ENCODE measurements around the gene LGI1. TPM values are rescaled to one million over a fixed set of nuclear protein-coding genes. Genes with fewer than 3 reads are reported as not detected.

LGI1 gene
- total RNA-seq, 1 experiment from 2014 or later = not detected

DNA sequence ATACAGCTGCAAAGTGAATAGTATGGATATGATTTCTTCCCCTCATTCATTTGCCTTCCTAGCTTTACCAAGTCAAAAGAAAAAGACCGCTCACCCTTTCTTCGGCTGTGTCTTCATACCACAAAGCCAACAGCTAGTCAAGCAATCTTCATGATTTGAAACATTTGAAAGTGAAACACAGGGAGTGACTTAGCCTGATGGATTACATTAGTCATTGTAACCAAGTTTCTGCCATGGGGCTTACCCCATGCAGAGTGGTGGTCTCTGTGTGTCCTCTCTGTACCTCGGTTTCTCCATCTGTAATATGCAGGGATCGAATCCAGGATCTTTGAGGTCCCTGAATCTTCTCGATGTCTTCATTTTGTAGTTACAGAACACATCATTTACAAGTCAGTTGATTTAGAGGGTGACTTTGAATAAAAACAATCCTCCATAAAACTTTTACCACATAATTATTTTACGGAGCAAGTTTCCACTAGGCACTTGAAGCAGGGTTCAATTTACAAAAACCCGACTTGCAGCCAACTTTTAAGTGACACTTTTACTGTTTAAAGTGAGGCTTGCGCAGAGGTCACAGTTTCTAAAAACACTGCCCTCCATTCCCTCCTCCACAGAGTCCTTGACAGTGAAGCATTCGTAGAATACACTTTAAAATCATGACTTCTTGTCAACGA is 2.2 kb upstream of the LGI1 start:
- intact Hi-C loops (cut with micrococcal nuclease; ENCODE audit: unreplicated experiment) = no loop called here
- ATAC-seq (no peak), DNase-seq (ENCODE audit: low read depth, low spot score) (no peak)
- no TSS peak for BruUV-seq (replicated peaks)
- TF ChIP-seq CTCF (IDR thresholded peaks at IDR 0.05) (no peak), POLR2AphosphoS5 (IDR thresholded peaks at IDR 0.05; ENCODE audit: low read depth, low read length) (no peak), TCF7L2 (IDR thresholded peaks at IDR 0.05; ENCODE audit: low read depth, low read length) (no peak), SIN3A (IDR thresholded peaks at IDR 0.05; ENCODE audit: borderline replicate concordance, insufficient read depth, low read depth, low read length) (no peak)
- TF ChIP-seq, protein P1, sequence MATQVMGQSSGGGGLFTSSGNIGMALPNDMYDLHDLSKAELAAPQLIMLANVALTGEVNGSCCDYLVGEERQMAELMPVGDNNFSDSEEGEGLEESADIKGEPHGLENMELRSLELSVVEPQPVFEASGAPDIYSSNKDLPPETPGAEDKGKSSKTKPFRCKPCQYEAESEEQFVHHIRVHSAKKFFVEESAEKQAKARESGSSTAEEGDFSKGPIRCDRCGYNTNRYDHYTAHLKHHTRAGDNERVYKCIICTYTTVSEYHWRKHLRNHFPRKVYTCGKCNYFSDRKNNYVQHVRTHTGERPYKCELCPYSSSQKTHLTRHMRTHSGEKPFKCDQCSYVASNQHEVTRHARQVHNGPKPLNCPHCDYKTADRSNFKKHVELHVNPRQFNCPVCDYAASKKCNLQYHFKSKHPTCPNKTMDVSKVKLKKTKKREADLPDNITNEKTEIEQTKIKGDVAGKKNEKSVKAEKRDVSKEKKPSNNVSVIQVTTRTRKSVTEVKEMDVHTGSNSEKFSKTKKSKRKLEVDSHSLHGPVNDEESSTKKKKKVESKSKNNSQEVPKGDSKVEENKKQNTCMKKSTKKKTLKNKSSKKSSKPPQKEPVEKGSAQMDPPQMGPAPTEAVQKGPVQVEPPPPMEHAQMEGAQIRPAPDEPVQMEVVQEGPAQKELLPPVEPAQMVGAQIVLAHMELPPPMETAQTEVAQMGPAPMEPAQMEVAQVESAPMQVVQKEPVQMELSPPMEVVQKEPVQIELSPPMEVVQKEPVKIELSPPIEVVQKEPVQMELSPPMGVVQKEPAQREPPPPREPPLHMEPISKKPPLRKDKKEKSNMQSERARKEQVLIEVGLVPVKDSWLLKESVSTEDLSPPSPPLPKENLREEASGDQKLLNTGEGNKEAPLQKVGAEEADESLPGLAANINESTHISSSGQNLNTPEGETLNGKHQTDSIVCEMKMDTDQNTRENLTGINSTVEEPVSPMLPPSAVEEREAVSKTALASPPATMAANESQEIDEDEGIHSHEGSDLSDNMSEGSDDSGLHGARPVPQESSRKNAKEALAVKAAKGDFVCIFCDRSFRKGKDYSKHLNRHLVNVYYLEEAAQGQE (IDR thresholded peaks at IDR 0.05; ENCODE audit: insufficient read depth in 1 of 2, low read depth in 2 of 2, low read length in 1 of 2) = no peak
- ChIA-PET CTCF (interaction anchor here (0.5 kb wide), 1 partner anchor 564 kb away, joined by 4 read pairs; no protein-coding TSS in a partner anchor), POLR2A (no interaction called here)
- in situ Hi-C loops (cut with HindIII; ENCODE audit: low pct_unique_long_range_greater_than_20kb, low sequenced_read_pairs) = no loop called here
- Histone ChIP-seq H3K9me3 (ENCODE audit: control insufficient read depth, insufficient read depth, low read depth, low read length) (no peaks in the 10 kb centered on the region), H3K27me3 (ENCODE audit: control insufficient read depth, insufficient read depth, low read length) (no peaks in the 10 kb centered on the region; the same call in 1 of the 2 replicates), H3K36me3 (ENCODE audit: control insufficient read depth, insufficient read depth, low read length) (no peaks in the 10 kb centered on the region), H3K4me3 (ENCODE audit: low read depth in 2 of 2, low read length in 2 of 2) (no peak overlapping the region), H3K4me1 (ENCODE audit: control insufficient read depth, insufficient read depth, low read length) (no peaks in the 10 kb centered on the region), H3K27ac (ENCODE audit: low read length) (no peak overlapping the region)

- Histone ChIP-seq H3K27ac (ENCODE audit: low read length) (no peak overlapping the region), H3K36me3 (ENCODE audit: control insufficient read depth, insufficient read depth, low read length) (no peaks in the 10 kb centered on the region), H3K9me3 (ENCODE audit: control insufficient read depth, insufficient read depth, low read depth, low read length) (no peaks in the 10 kb centered on the region), H3K27me3 (ENCODE audit: control insufficient read depth, insufficient read depth, low read length) (no peaks in the 10 kb centered on the region; the same call in 1 of the 2 replicates), H3K4me3 (ENCODE audit: low read depth in 2 of 2, low read length in 2 of 2) (no peak overlapping the region), H3K4me1 (ENCODE audit: control insufficient read depth, insufficient read depth, low read length) (no peaks in the 10 kb centered on the region)
- POLR2A ChIA-PET = no interaction called here
- in situ Hi-C loops (cut with HindIII; ENCODE audit: low pct_unique_long_range_greater_than_20kb, low sequenced_read_pairs) (no loop called here), intact Hi-C loops (cut with micrococcal nuclease; ENCODE audit: unreplicated experiment) (no loop called here)
- CTCF ChIA-PET = no interaction called here
- no TSS peak for BruUV-seq (replicated peaks)
- DNase-seq (ENCODE audit: low read depth, low spot score) (no peak), ATAC-seq (no peak)
- TF ChIP-seq POLR2AphosphoS5 (IDR thresholded peaks at IDR 0.05; ENCODE audit: low read depth, low read length) = no peak
- no peak for TF ChIP-seq SIN3A (IDR thresholded peaks at IDR 0.05; ENCODE audit: borderline replicate concordance, insufficient read depth, low read depth, low read length)
- no peak for TF ChIP-seq TCF7L2 (IDR thresholded peaks at IDR 0.05; ENCODE audit: low read depth, low read length)
Measured at GRCh38 chr10:93756118-93756517, 1.6 kb upstream of the LGI1 start.

DNA sequence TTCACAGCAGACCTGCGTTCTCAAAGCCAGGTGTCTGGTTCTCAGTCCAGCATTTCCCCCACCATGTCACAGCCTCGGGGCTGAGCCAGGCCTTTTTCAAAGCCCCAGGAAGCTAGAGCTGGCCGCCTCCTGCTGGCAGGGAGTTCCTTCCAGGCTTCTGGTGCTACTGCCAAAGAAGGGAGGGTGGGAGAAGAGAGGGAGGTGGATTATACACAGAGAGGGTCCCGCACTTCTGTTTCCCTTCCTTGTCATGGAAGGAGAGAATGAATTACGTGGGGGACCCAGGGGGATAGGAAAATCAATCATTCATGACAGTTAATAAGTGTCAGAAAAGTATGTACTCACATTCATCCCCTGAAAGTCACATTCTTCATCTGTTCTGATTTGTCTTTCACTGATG is 600 bp upstream of the LGI1 start:
- H3K9me3 ChIP-seq (ENCODE audit: control insufficient read depth, insufficient read depth, low read depth, low read length) = no peaks in the 10 kb centered on the region
- POLR2A ChIA-PET = no interaction called here
- H3K27ac ChIP-seq (ENCODE audit: low read length) = no peak overlapping the region
- CTCF ChIA-PET = interaction anchor here (0.9 kb wide), 1 partner anchor 12 kb away, joined by 3 read pairs; no protein-coding TSS in a partner anchor
- DNase-seq (ENCODE audit: low read depth, low spot score) (no peak), ATAC-seq (no peak)
- no TSS peak for BruUV-seq (replicated peaks)
- no peaks in the 10 kb centered on the region for H3K4me1 ChIP-seq (ENCODE audit: control insufficient read depth, insufficient read depth, low read length)
- H3K27me3 ChIP-seq (ENCODE audit: control insufficient read depth, insufficient read depth, low read length) = no peaks in the 10 kb centered on the region; the same call in 1 of the 2 replicates
- no peaks in the 10 kb centered on the region for H3K36me3 ChIP-seq (ENCODE audit: control insufficient read depth, insufficient read depth, low read length)
- TF ChIP-seq SIN3A (IDR thresholded peaks at IDR 0.05; ENCODE audit: borderline replicate concordance, insufficient read depth, low read depth, low read length) (no peak), CTCF (IDR thresholded peaks at IDR 0.05) (peak; percentile 46)
- intact Hi-C loops (cut with micrococcal nuclease; ENCODE audit: unreplicated experiment) = no loop called here
- H3K4me3 ChIP-seq (ENCODE audit: low read depth in 2 of 2, low read length in 2 of 2) = no peak overlapping the region
- in situ Hi-C loops (cut with HindIII; ENCODE audit: low pct_unique_long_range_greater_than_20kb, low sequenced_read_pairs) = no loop called here

Measured in Panc1 (cell line).